ES-I3 (cell line): ENCODE results near the gene TM7SF2.

Source experiments
- H3K36me3 ChIP-seq: 2 replicates; pipeline ENCODE4 v1.6.1; 2013; ENCODE audit warnings: mild to moderate bottlenecking, low read length, control low read depth, moderate library complexity; ENCODE audit not compliant: insufficient read depth
- H3K4me1 ChIP-seq: 2 replicates; pipeline ENCODE4 v1.6.1; 2013; ENCODE audit warnings: mild to moderate bottlenecking, control low read depth, low read length; ENCODE audit not compliant: insufficient read depth
- H3K9ac ChIP-seq: 2 replicates; pipeline ENCODE4 v1.6.1; 2013; ENCODE audit warnings: low read depth, mild to moderate bottlenecking, low read length, moderate library complexity
- H3K9me3 ChIP-seq: 2 replicates; pipeline ENCODE4 v1.6.1; 2013; ENCODE audit warnings: mild to moderate bottlenecking, low read length, moderate library complexity; ENCODE audit not compliant: control insufficient read depth, insufficient read depth

TM7SF2 gene

DNA sequence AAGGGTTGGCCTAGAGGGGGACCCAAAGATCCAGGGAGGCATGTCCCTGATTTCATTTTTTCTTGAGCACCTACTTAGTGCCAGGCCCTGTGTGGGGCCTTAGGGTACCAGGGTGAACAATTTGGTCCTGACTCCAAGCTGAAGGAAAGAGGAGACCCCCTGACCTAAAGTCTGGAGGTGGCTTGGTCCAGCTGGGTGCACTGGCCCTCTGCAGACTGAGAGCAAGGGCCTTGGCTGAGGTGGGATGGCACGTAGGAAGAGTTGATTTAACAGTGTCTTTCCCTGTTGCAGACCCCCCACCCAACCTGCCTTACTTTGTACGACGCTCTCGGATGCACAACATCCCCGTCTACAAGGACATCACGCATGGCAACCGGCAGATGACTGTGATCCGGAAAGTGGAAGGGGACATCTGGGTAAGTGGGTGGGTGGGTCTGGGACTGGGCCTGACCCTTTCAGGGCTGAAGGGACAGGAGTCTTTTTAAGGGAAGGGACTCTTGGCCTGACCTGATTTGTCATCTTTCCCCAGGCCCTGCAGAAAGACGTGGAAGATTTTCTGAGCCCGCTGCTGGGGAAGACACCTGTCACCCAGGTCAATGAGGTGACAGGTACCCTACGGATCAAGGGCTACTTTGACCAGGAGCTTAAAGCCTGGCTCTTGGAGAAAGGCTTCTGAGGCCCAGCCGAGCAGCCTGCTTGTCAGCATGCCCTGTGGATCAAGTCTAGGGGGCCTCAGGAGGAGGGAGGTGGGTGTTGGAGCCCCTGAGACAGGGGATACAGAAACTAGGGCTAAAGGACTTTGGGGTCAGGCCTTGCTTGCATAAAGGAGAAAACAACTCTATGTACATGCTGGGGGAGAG lies 13.8 kb downstream of the TM7SF2 start:
- H3K9ac ChIP-seq, result no peak overlapping the region
- H3K4me1 ChIP-seq, result no peaks in the 10 kb centered on the region
- H3K9me3 ChIP-seq, result no peaks in the 10 kb centered on the region
- peaks cover 22% of the 10 kb centered on the region for H3K36me3 ChIP-seq

DNA sequence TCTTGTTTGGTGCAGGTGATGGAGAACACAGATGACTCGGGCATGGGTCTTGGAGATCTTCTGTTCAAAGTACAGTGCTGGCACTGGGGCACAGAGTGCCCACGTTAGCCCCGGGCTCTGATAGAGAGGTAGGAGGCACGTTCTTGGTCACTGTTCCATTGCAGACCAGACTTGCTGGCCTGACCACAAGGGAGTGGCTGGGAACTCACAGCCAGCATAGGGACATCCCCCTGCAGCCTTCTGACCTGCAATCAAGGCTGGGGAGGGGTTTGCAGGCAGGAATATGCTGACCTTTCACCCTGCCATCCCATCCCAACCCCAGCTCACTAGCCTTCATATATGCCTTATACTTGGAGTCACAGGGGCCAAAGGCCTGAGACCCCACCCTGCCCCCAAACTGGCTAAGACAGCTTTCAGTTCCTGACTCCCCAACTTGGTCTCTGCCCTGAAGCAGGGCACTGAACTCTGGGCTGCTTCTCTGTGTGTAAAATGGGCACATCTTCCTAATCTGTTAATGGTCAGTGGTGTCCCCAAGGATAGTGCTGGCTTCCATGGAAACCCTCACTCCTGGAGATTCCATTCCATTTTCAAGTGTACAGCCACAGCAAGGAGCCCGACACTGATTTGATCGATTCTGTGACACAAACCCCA lies 15.1 kb downstream of the TM7SF2 start:
- peaks cover 21% of the 10 kb centered on the region for H3K36me3 ChIP-seq
- H3K9me3 ChIP-seq, result no peaks in the 10 kb centered on the region
- no peak overlapping the region for H3K9ac ChIP-seq
- H3K4me1 ChIP-seq, result no peaks in the 10 kb centered on the region

DNA sequence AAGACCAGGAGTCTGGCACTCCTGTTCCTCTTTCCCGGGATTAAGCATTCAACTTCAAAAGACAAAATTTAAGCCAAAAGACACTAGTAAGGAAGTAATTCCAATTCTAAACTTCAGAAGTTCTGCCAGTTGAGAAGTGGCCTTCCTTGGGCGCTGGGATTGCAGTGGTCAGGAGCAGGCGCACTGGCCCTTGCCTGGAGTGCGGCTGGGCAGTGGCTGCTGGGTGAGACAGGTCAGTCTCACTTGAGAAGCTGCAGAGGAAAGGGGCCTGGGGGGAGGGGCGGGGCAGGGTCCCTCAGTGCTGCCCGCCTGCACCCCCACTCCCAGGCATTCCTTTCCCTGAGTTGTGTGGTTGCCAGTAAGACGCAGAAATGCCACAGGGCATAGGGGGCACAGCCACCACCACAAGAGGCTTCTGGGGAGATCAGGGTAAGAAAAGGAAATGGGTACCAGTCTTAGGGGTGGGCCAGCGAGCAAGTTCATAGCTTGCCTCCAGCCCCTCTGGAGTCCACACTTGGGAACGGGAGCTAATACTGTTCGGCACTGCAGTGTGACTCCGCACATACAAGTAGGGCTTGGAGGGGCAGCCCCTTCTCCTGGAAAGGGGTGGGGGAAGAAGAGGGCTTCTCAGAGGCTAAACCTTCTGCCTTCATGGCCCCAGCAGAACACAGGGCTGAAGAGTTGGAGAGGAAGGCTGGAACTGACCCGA lies 16.0 kb downstream of the TM7SF2 start:
- no peaks in the 10 kb centered on the region for H3K9me3 ChIP-seq
- peaks cover 21% of the 10 kb centered on the region for H3K36me3 ChIP-seq
- no peak overlapping the region for H3K9ac ChIP-seq
- no peaks in the 10 kb centered on the region for H3K4me1 ChIP-seq

DNA sequence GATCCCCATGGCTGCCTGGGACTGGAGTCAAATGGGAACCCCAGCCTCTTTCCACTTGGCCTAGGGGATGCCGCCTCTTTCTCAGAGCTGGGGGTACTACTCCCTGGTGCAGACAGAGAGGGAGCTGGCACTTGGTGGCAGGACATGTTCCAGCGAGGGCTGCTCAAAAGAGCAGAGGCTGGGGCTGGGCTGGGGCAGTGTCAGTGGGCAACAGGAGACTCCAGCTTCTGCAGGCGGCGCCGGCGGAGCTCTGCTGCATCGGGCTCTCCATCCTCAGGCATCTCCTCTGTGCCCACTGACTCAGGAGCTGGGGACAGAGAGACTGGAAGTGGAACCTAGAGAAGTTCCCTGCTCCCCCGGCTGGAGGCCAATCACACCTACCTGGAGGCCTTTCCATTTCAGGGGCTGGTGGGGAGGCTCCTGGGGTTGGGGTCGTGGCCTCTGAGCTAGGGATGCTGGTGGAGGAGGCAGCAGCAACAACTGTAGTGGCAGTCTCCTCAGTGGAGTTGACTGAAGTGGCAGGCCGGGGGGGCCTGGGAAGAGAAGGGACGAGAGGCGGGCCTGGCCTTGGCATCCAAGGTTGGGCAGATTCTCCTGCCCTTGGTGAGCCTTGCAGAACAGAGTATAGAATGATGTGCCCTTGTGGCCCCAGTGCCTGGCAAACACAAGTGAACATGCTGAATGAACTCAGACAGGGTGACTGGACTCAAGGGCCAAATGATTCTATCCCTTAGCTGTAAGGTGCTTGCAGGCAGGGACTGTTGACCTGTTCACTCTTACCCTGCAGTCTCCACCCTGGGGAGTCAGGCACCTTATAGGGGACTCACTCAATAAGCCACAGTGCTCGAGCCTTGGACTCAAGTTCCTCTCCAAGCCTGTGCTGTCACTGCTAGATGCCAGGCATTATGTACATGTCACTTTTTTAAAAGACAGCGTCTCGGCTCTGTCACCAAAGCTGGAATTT lies 16.8 kb downstream of the TM7SF2 start:
- H3K9ac ChIP-seq, result no peak overlapping the region
- no peaks in the 10 kb centered on the region for H3K4me1 ChIP-seq
- no peaks in the 10 kb centered on the region for H3K9me3 ChIP-seq
- peaks cover 21% of the 10 kb centered on the region for H3K36me3 ChIP-seq

DNA sequence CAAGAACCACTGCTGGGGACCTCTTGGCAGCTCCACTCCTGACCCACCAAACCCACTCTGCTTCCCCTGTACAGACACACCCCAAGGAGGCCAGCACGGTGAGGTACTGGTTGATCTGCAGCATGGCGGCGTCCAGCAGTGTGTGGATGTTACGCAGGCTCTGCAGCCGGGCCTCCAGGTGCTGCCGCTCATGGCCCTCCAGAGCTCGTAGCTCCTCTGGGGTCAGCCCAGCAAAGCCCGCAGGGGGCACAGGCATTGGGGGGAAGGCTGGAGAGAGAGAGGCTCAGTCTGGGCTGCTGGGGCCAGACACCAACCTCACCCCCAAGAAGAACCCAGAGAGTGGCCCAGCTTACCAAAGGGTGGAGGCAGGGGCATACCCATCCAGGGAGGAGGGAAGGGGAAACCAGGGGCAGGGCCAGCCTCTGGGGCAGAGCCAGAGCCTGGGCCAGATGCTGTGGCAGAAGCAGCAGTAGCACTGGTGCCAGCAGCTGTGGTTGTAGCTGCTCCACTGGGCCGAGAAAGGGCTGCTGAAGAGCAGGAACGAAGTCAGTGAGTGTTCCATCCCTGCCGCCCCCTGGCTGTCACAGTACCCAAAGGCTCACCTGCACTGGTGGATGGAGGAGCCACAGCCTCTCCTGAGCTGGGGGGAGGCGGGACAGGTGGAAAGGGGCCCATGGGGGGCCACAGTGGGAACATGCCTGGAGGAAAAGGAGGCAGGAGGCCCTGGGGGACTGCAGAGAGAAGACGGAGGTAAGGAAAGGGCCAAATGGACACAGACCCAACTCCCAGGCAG lies 18.2 kb downstream of the TM7SF2 start:
- Histone ChIP-seq H3K36me3 (peaks cover 18% of the 10 kb centered on the region), H3K9ac (no peak overlapping the region), H3K4me1 (no peaks in the 10 kb centered on the region), H3K9me3 (no peaks in the 10 kb centered on the region)

DNA sequence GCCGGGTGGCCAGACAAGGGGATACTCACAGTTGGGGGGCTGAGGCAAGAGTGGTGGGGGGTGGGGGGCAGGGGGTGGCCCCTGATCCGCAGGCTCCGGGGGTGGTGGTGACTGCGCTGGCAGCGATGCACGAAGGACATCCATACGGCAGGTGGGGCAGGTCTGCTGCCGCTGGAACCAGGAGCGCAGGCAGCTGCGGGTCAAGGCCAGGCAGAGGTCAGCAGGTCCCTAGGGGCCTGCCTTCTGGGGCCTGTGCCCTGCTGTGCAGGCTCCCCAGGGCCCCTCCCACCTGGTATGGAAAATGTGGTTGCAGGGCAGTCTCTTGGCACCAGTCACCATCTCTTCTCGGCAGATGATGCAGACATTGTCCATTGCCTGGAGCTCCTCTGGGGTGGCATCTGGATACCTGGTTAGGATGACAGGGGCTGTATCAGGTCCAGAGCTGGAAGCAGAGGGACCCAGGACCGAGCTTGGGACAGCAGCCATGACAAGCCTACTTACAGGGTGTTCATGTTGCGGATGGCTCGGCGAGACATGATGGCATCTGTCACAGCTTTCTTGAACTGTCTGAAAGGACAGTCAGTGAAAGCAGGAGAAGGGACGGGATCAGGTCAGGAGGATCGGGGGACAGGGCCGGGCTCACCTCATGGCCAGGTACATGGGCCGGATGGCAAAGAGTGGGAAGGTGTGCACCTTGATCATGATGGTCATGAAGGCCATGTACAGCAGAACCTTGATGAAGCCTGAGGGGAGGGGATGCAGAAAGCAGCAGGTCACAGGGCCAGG lies 19.2 kb downstream of the TM7SF2 start:
- peaks cover 15% of the 10 kb centered on the region for H3K36me3 ChIP-seq
- H3K9ac ChIP-seq, result no peak overlapping the region
- no peaks in the 10 kb centered on the region for H3K9me3 ChIP-seq
- no peaks in the 10 kb centered on the region for H3K4me1 ChIP-seq

DNA sequence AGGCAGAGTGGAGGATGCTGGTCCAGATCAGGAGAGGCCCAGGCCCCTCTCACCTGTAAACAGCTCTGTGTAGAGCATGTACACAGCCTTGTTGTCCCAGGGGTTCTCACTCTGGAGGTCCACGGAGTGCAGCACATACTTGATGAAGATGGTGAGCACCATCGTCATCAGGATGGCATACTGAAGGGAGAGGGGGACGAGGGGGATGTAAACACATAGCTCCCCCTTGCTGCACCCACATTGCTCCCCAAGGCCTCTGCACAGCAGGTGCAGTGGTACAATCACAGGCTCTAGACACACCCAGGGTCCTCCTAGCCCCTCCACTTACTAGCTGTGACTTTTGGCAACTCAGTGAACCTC lies 19.7 kb downstream of the TM7SF2 start:
- Histone ChIP-seq H3K36me3 (peaks cover 12% of the 10 kb centered on the region), H3K9me3 (no peaks in the 10 kb centered on the region), H3K4me1 (no peaks in the 10 kb centered on the region), H3K9ac (no peak overlapping the region)

DNA sequence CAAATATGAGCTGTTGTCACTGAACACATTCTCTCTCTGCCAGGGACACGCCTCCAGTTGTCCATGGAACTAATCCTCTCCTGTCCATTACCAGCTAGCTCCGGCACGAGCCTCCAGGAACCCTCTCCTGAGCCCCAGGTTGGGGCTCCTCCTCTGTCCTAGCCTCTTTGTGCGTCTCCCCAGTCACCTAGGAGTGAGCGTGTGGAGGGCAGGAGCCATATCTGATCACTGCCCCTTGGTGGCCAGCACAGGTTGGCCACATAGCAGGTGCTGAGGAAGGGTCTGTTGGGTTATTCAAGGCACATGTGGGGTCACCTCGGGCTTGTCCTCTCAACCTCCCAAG lies 20.2 kb downstream of the TM7SF2 start:
- Histone ChIP-seq H3K36me3 (peaks cover 10% of the 10 kb centered on the region), H3K9ac (no peak overlapping the region), H3K9me3 (no peaks in the 10 kb centered on the region), H3K4me1 (no peaks in the 10 kb centered on the region)

DNA sequence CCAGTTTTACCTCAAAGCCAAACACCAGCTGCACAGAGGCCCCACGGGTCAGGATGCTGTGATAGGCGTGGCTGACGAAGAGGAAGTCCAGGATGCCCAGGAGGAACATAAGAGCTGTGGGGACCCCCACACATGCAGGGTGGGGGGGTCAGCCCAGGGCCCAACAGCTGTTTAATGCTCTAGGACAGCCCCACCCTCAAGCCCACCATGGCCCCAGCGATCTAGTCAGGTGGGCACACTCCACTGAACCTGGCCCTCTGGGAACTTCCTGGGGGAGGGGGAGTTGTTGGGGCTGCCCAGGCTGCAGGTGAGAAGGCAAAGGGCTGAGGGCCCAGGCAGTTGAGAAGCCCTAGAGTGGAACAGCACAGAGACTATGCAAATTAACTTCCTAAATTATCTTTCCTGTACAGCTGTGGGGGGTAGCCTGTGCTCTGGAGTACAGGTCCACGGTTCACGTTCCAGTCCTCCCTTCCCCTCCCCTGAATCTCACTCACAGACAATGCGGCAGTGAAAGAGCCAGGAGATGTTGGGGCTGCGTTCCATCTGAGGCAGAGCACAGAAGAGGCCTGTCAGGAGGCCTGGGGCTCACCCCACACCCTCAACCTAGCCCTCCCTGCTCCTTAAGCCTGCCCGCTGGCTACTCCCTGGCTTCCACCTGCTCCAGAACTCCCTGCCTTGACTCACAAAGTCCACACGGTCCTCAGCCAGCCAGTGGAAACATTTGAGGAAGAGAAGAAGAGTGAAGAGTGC lies 20.7 kb downstream of the TM7SF2 start:
- no peaks in the 10 kb centered on the region for H3K9me3 ChIP-seq
- H3K36me3 ChIP-seq, result peaks cover 8% of the 10 kb centered on the region; the same call in 1 of the 2 replicates
- no peak overlapping the region for H3K9ac ChIP-seq
- no peaks in the 10 kb centered on the region for H3K4me1 ChIP-seq

DNA sequence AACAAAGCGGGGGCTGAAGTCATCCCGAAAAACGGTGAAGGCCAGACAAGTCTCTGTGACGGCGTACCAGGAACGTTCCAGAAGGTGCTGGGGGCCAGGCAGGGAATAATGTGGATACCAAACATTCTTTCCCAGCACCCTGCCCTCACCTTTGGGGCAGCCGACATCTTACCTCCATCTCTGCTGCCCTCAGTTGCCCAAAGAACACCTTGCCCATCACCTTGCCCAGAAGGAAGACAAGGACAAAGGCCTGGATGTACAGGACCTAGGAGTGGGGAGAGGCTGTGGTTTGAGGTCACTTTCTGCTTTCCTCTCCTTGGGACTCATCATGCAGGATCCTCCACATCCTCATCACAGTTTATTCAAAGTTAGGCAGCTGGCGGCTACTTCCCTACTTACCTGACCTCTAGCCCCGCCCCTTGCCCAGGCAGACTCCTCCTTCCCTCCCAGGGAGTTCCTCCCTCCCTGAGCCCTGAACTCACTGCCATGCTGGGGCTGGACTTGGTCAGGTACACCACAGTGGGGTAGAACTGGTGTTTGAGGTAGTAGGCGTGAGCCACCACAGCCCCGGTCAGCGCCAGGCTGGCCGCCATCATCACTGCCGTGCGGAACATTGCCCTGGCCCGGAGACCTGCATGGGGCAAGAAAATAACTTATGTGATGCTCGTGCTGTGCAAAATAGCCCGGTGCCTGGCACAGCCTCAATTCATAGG lies 21.5 kb downstream of the TM7SF2 start:
- Histone ChIP-seq H3K36me3 (peaks cover 8% of the 10 kb centered on the region; the same call in 1 of the 2 replicates), H3K4me1 (no peaks in the 10 kb centered on the region), H3K9me3 (no peaks in the 10 kb centered on the region), H3K9ac (peak overlapping the region; percentile 85; the same call in 1 of the 2 replicates)

DNA sequence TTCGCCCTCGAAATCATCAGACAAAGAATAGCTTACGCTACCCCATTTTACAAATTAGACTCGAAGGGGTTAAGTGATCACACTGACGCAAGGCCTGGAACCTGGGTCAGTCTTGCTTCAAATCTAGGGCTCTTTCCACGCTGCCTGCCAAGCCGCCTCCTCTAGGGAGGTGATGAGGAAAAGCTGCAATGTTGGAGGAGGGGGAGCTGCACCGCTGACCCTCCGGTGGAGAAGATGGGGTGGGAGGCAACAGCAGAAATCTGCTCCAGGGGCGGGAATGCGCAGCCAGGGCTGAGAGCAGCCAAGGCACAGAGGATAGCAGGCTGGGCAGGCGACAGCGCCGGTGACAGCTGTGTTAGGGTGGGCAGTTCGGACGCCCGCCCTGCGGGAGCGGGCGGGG lies 22.1 kb downstream of the TM7SF2 start:
- peaks cover 8% of the 10 kb centered on the region; the same call in 1 of the 2 replicates for H3K36me3 ChIP-seq
- H3K9me3 ChIP-seq, result no peaks in the 10 kb centered on the region
- no peaks in the 10 kb centered on the region for H3K4me1 ChIP-seq
- peak overlapping the region; percentile 85 for H3K9ac ChIP-seq
